Germinal center (tissue), 1 donor: ENCODE data around the gene SNW1.
"Not testable (repeated sequence)": the region's sequence is repeated elsewhere in the genome, so short reads cannot be mapped to it uniquely, and the experiment has no call there.

Source experiments
- DNase-seq: peaks from one replicate; pipeline ENCODE4 v3.0.0; 2012; ENCODE audit warnings: mixed read lengths, low spot score

Gene SNW1

GRCh38 chr14:77760381-77761204 is at the start of gene SNW1:
SNW1 (minus strand) TSS chr14:77761156; CDS start chr14:77761127, 29 bp downstream.
- DNase-seq, result peak; percentile 93

GRCh38 chr14:77809011-77809410 is 48.1 kb upstream of the SNW1 start:
- no peak for DNase-seq

GRCh38 chr14:77808250-77808649 is 47.3 kb upstream of the SNW1 start:
- DNase-seq, result no peak

- DNase-seq, result no peak
Measured at GRCh38 chr14:77805706-77806105, 44.8 kb upstream of the SNW1 start.

- peak; percentile 17 for DNase-seq
Measured at GRCh38 chr14:77804592-77804991, 43.6 kb upstream of the SNW1 start.

GRCh38 chr14:77800814-77801213 is 39.9 kb upstream of the SNW1 start:
- no peak for DNase-seq

GRCh38 chr14:77799863-77800730 is 39.1 kb upstream of the SNW1 start, which contains the start of gene ADCK1:
ADCK1 (plus strand) TSS chr14:77800109; CDS start chr14:77818979, 18,870 bp downstream.
- peak; percentile 85 for DNase-seq

GRCh38 chr14:77799456-77799855 is 38.5 kb upstream of the SNW1 start:
- DNase-seq, result not testable (repeated sequence)

GRCh38 chr14:77794357-77794756 is 33.4 kb upstream of the SNW1 start:
- no peak for DNase-seq

GRCh38 chr14:77793255-77793654 is 32.3 kb upstream of the SNW1 start:
- DNase-seq, result not testable (repeated sequence)

GRCh38 chr14:77791225-77791600 is 30.3 kb upstream of the SNW1 start:
- DNase-seq, result no peak

GRCh38 chr14:77790566-77791224 is 29.7 kb upstream of the SNW1 start:
- no peak for DNase-seq

- no peak for DNase-seq
Measured at GRCh38 chr14:77786148-77786547, 25.2 kb upstream of the SNW1 start.

- DNase-seq, result no peak
Measured at GRCh38 chr14:77782202-77782601, 21.2 kb upstream of the SNW1 start.

- not testable (repeated sequence) for DNase-seq
Measured at GRCh38 chr14:77773966-77774365, 13.0 kb upstream of the SNW1 start.

- not testable (repeated sequence) for DNase-seq
Measured at GRCh38 chr14:77768442-77769069, 7.6 kb upstream of the SNW1 start.

GRCh38 chr14:77763978-77764377 is 3.0 kb upstream of the SNW1 start:
- DNase-seq, result no peak

- DNase-seq, result no peak
Measured at GRCh38 chr14:77763316-77763715, 2.4 kb upstream of the SNW1 start.

- DNase-seq, result peak; percentile 6
Measured at GRCh38 chr14:77761205-77761931, 412 bp upstream of the SNW1 start.

- DNase-seq, result no peak
Measured at GRCh38 chr14:77752799-77753516, 8.0 kb downstream of the SNW1 start.
